Lung microvascular endothelial cell (primary cell): ENCODE data around the gene EHD4. TPM values are rescaled to one million over a fixed set of nuclear protein-coding genes. Genes with fewer than 3 reads are reported as not detected.

Experiments used
- DNase-seq, 2 donors: peaks; one replicate each; pipeline versions ENCODE4 v3.0.0 to v3.0.0-alpha.2; 2010; ENCODE audit warnings: low read depth in 2 of 2
- total RNA-seq: library from RNA; depleted of rRNA; stranded (reverse); fragments of >200 nt; gene quantifications from 2 replicates; pipeline ENCODE4 v1.2.1, GENCODE V29; 2014

Gene EHD4
- total RNA-seq, 1 donor from 2014 or later = 54.6 TPM

DNA sequence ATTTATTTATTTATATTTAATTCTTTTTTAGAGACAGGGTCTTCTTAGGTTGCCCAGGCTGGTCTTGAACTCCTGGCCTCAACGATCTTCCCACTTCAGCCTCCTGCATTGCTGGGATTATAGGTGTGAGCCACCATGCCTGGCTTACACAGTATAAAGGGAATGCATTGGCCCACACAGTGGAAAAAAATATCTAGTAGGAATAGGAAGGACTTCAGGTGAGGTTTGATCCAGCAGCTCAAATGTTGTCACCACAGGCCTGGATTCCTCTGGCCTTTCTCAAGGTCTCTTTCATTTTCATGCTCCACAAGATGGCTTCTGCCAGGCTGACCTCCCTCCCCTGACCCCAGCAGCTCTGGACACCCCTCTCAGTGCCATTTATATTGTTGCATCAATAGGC, 76.4 kb downstream of the EHD4 start:
- no peak for DNase-seq

DNA sequence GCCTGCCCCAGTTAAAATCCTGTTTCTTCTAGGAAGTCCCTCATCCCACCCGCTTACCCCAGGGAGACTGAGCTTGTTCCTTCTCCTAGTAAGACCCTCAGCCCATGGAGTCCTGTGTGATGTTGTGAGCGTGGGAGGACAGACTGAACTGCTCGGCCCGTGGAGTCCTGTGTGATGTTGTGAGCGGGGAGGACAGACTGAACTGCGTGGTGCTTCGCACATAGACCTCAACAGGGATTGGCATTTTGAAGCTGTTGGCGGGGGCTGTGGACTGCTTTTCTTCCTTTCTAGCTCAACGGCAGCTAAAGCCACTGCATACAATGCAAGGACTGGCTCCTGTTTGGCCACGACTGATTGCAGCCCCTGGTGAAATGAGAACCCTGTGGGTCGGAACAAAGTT, 76.9 kb downstream of the EHD4 start:
- DNase-seq = no peak

DNA sequence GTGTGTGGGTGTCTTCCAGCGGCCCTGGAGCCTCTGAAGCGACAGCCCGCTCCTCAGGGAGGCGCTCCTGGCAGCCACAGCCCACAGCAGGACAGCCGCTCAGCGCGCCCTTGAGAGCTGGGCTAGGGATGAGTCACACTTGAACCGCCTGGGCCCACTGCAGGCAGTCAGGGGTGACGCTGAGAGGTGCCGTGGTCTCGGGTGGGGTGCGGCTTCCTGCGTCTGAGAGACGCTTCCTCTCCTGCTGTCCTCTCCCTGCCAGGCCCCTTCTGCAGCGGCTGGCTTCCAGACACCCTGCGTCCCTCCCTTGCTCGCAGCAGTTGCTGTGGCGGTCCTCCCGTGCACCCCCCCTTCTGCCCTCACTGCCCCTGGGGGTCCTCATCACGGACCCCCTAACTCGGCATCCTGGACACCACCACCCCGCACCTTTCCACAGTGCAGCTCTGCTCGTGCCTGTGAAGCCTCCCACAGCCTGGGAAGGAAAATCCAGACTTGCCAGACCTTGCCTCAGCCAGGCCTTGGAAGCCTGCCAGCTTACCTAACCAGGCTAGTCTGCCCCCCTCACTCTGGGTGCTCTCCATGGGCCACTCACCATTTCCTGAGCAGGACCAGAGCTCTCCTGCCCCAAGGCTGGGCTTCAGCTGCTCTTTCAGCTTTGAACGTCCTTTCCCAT, 77.4 kb downstream of the EHD4 start:
- DNase-seq = peak; percentile 73 to 91

DNA sequence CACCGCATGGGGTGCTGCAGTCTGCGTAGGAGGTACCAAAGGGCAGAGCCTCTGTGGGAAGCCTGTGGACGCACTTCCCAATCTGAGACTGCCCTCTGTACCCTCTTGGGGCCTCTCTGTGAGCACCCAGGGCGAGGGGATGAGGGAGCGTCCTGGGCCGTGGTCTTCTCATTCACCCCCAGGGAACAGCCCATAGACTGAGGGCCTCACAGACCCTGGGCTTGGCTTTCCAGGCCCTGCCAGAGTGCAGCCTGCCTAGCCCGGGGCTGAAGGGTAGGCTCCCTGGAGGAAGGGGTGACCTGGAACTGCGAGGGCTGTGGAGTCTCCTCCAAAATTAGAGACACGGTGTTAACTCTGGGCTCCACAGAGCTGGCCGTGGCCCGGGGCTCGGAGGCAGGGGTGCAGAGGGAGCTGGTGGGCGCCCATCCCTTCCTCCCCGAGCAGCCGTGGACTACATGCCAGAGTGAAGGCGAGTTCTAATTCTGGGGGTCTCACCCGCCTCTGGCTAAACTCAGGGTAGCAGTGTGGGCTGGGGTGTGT, 78.0 kb downstream of the EHD4 start:
- no peak for DNase-seq

DNA sequence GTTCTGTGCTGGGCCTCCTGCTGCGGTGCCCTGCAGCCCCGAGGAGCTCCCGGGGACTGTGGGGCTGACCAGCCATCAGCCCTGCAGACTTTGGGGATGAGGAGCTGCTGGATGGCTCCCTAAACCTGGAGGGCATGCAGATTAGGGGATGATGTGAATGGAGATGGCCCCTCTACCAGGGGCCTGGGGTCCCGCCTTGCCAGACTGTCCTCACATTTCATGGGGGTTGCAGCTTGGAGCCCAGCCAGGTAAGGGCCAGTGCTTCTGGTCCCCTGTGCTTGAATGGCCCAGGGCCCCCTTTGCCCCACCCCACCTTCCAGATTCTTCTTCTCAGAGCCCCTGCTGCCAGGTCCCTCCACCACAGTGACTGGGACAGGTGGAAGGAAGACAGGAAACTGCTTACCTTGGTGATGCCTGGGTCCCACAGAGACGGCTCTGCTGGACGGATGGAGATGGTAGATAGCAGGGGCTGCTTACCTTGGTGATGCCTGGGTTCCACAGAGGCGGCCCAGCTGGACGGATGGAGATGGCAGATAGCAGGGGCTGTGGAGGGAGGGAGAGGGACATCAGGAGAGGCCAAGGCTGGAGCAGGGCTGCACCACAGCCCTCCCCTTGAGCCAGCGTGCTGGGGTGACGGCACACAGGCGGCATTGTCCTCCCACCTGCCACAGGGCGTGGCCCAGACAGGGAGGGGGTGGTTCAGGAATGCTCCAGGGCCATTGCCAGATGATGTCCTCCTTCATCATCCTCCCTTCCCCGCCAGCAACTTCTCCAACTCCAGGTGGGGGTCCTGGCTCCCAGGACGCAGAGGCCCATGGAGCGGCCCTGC, 78.7 kb downstream of the EHD4 start, which contains the start of gene SPTBN5:
SPTBN5 (minus strand) TSS at position 632 of the 829 bp plus-strand sequence; CDS start at position 76, 556 bp downstream.
- no peak for DNase-seq

DNA sequence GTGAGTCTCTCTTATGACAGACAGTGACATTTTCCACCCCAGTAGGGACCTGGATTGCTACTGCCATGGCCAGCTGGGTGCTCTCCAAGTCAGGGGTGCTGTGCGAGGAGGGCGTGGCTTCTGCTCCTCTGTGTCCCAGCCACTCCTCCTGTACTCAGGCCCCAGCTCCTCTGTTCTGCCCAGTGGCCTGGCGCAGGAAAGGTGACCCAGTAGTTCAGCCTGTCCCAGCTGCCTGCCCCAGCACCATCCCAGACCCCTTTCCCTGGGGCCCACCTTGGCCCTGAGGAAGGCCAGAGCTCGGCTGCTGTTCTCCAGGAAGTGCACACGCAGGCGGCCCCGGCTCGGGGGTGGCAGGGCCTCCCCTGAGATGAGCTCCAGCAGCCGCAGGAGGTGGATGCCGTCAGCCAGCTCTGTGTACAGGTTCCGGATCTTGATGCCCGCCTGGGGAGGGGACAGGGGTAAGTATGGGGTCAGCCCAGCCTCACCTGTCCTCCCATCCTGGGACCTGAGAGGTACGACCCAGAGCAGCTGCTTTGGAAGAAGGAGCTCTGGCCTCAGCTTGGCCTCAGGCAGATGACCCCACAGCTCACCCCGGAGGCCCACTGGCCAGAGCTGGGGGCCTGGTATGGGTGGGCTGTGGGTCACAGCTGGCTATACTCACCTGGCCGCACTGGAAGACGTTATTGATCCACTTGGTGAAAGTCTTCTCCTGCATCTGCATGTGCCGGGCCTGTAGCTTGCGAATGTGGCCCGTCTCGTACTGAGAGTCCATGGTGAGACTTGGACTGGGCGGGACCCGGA, 79.5 kb downstream of the EHD4 start:
- no peak for DNase-seq

DNA sequence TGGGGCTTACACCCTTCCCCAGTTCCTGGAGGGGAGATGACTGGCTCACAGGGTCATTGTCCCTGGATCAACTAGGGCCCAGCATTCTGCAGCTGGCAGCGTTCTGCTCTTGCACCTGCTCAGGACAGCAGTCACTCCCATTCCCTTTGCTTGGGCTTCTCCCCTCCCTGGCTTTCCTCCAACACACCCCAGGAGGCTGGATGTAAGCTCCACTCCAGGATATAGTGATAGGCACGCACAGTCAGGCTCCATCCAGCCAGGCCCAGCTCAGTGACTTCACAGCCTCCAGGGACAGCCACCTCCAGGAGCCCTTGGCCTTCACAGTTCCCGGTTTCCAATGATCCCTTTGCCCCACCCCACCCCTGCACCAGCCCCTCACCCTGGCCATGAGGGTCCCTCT, 80.4 kb downstream of the EHD4 start:
- no peak for DNase-seq

DNA sequence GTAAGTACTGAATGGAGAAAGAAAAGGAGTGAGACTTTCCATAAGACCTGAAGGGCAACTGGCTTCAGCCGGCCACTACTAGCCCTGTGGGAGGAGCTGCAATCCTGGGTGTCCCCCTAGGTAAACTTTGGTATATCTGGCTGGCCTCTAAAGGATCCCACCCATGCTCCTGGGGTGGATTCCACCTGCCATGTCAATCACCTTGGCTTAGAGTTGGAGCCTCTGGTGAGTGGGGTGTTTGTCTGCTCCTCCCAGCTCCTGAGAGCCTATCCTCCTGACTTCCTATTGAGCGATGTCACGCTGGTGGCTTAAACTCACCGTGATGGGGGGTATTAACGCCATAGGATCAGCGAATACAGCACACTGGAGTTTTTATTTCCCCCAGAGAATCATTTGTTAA, 81.1 kb downstream of the EHD4 start:
- no peak for DNase-seq

DNA sequence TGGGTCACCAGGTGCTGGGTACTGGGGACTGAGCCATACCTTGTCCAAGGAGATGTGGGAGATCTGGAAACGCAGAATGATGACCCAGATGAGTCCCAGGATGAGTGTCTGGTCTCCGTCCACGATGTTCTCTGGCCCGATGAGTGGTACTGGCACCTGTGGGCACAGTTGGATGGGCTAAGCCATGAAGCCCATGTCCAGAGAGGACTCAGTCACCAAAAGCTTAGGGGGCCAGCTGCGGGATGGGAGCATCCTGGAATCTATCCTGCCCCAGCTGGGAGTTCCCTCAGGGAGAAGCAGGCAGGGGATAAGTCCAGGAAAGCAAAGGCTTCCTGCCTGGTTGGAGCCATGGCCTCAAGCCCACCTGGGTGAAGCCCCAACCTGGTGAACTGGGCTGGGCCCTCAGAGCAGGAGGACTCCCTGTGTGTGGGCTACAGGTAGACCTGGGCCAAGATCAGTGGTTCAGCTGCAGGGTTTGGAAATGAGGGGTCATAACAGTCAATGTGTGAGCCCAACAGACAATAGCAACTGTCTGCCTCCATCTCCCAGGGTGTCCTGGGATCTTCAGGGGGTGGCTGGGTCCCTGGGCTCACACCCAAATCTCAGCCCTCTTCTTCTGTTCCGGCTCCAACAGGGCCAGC, 82.2 kb downstream of the EHD4 start:
- DNase-seq = no peak

DNA sequence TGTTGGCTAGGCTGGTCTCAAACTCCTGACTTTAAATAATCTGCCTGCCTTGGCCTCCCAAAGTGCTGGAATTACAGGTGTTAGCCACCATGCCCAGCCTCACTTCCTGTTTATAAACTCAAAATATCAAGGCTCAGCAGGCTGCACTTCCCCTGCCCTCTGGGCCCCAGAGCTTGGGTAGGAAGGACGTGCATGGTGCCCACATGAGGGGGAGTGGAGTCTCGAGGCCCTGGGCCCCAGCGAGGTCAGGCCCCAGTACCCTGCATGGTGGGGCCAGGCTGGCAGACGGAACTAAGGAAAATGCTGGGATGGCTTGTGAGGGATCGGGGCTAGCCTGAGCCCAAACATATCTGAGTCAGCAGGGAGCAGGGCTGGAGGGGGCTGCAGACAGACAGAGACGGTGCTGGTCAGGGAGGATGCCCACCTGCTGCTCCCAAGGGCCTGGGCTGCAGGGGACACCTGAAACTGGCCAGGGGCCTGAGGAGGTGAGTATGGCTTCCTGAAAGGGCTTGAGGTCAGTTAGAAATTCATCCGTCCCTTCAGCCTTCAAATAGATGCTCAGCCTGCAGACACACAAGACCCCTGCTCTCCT, 83.6 kb downstream of the EHD4 start:
- no peak for DNase-seq

DNA sequence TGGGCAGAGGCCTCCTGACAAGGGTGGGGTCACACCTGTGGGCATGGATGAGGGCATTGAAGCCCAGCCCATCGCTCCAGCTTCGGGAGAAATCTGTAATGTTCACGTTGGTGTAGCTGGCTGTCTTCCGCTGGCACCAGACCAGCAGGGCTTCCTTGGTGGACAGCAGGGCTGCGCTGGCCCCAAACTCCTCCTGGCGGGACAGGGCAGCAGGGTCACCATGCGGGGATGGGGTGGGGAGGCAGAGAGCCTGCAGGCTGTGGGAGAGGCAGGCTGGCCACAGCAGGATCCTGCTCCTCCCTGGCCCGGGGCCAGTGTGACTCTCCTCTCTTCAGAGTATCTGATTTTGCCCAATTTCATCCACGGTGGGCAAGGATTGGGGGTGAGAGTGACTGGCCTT, 84.5 kb downstream of the EHD4 start:
- DNase-seq = no peak

DNA sequence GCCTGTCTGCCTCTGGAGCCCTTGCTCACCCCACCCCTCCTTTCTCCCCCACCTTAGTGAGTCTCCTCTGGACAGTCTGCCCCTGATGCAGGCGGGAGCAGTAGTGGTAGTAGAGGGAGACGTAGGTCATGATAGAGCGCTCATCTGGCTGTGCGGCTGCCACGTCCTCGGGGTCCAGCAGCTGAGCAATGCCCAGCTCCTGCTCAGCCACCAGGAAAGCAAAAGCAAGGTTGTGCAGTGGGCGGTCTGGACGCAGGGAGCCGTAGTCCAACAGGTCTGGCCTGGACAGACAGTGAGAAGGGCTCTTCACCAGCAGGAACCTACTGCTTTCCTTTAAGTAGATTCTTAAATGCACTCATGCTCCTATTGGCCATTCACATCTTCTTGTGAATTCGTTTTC, 85.2 kb downstream of the EHD4 start:
- DNase-seq = no peak

DNA sequence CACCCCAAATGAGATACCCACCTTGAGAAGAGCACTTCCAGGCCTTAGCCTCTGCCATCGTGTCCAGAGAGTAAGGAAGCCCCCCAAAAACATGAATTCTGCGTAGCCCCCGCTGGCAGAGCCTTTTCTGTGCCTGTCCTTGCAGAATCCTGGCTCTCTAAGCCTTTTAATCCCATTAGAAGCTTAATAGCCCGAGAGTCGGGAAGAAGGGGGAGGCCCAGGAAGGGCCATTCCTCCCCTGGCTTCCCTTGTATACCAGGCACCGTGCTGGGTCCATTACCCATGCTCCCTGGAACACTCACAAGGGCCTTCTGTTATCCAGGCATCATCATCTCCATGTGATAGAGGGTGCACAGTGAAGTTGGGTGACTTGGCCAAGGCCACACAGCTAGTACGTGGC, 85.6 kb downstream of the EHD4 start:
- no peak for DNase-seq

DNA sequence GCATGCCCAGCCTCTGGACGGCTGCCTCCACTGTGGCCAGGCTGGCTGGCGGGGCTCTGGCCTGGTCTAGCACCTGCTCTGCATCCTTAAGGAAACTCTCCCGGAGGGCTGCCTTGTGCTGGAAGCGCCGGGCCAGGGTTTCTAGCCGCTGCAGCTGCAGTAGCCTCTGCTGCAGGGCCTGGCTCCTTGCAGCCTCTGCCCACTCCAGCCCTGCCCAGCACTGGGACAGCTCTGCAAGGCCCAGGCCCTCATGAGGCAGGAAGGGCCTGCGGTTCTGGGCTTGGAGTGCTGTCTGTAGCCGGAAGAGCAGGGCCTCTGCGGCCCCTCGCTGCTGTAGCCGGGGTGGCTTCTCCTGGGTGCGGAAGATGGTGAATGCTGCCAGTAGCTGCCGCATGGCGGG, 86.5 kb downstream of the EHD4 start:
- no peak for DNase-seq

DNA sequence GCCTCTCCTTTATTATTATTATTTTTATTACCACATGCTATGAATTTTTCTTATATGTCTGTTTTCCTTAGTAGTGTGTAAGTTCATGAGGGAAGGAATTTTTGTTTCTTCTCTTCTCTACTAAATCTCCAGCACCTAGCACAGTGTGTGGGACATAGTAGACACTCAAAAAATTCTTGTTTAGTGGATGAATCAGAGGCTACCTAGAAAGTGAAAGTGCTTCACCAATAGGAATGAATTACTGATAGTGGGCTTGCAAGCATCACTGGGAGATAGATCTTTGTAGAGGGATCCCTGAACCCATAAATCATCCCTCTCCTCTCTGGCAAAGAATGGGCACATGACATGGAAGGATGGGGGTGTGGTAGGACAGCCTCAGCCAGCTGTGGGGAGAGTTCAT, 87.0 kb downstream of the EHD4 start:
- DNase-seq = no peak

DNA sequence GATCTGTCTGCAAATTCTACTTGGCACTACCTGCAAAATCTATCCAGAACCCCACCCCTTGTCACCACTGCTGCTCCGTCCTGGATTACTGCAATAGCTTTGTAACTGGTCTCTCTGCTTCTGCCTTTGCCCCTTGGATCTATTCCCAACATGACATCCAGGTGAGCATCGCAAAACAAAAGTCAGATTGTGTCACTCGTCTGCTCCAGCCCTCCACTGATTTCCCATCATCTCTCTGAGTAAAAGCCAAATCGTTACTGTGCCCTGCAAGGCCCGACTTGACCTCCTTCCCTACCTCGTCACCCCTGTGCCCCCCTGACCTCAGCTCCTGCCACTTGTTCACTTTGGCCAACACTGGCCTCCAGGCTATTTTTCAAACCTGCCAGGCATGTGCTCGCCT, 87.9 kb downstream of the EHD4 start:
- DNase-seq = no peak

DNA sequence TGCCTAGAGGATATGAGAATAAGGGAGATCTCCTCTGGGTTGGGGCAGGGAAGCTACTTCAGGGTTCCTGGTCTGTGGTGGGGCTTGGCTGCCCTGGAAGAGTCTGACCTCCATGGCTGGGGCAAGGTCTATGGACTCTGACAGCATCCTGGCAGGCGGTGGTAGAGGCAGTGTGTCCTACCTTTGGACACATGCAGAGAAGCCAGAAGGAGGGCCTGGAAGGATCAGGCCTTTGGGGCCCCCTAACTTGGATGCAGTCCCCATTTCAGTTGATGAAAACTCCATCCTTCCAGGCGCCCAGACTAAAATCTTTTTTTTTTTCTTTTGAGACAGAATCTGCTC, 88.9 kb downstream of the EHD4 start:
- DNase-seq = no peak

DNA sequence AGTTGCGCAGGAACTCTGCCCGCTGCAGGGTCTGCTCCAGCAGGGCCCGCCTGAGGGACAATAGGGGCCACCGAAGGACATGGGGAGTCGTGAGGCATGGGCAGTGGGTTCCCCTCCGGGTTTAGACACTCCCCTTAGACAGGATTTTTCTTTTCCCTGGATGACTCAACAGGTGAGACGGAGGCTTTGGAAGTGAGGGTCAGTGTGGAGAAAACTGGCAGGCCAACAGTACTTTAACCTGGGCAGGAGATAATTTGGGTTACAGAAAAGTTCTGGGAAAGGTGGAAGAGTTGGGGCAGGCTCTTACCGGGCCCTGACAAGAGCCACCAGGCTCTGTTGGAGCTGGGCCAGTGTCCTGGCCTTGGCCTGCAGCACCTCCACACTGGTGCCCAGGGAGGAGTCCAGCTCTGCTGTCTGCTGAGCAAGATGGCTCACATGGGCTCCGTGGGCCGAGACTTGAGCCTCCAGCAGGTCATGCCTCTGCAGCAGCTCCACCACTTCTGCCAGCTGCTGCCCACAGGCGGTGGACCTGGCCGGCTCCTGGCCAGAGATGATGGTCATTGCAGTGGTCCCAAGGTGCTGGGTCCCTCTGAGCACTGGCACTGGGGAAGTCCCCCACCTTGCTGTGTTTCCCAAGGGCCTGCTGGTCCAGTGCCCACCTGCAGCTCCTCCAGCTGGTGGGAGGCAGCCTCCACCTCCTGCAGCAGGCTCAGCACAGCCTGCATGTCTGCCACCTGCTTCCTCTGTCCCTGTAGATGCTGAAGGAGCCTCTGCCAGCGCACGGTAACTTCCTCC, 89.5 kb downstream of the EHD4 start:
- DNase-seq = no peak

DNA sequence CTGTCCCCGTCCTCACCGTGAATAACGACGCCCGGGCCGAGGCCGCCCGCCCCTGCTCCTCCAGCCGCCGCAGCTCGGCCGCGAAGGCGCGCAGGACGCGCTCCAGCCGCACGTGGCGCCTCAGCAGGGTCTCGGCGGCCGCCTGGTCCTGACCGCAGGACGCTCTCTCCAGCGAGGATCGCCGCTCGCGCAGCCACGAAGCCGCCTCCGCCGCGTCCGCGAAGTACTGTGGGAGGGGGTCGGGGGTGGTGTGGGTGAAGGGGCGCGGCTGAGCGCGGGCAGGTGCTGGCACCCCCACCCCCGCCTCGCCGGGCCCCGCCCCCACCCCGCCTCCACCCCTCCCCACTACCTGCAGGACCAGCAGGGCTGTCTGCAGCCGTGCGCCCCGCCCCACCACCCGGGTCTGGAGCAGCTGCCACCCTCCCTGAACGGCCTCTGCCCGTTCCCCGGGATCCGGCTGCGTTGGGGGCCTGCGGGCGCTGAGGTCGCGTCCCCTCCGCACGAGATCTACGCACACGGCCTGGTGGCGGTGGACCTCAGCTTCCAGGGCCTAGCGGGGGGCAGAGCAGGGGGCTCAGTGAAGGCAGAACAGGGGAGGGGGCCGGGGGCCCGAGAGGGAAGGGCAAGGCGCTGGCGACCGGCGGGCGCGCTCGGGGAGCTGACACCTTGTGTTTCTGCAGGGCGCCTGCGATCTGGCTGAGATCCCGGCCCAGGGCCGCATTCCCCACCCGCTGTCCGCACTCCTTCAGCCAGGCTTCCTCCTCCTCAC, 90.3 kb downstream of the EHD4 start:
- no peak for DNase-seq

DNA sequence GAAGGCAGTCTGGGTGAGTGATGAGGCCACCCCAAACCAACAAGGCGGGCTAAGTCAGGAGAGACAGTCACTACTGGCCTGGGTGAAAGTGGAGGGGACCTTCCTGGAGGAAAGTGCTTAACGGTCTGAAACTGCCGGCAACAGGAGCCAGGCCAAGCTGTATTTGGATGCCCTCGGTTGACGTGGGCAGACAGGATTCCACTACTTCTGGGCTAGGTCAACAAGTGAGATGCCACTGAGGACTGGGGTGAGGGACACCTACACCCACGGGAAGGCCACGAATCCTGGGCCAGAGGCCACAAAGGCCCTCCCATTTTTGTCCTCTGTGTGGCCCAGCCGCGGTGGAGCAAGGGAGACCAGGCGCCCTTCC, 90.8 kb downstream of the EHD4 start:
- DNase-seq = no peak
